Suppressor macrophage treated with lipopolysaccharide for 1 hour (primary cell): ENCODE results near the gene TRIML2.
"Not testable (repeated sequence)": the region's sequence is repeated elsewhere in the genome, so short reads cannot be mapped to it uniquely, and the experiment has no call there.

Experiments
- DNase-seq, 3 donors: peaks; one replicate each; pipeline ENCODE4 v3.0.0-alpha.2; 2020 to 2022

TRIML2 gene

DNA sequence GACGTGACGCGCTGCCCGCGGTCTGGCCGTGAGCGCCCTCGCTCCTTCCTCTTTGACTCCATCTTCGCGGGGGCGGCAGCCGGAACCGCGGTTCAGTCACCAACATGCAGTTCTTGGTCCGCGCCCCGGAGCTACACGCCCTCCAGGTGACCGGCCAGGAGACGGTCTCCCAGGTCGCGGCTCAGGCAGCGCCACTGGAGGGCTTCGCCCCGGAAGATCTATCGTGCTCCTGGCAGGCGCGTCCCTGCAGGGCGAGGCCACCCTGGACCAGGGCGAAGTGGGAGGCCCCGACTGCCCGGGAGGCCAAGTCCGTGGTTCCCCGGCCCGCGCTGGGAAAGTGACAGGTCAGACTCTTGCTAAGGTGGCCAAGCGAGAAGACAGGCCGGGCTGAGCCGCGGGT lies 2.9 kb downstream of the TRIML2 start:
- DNase-seq = no peak

DNA sequence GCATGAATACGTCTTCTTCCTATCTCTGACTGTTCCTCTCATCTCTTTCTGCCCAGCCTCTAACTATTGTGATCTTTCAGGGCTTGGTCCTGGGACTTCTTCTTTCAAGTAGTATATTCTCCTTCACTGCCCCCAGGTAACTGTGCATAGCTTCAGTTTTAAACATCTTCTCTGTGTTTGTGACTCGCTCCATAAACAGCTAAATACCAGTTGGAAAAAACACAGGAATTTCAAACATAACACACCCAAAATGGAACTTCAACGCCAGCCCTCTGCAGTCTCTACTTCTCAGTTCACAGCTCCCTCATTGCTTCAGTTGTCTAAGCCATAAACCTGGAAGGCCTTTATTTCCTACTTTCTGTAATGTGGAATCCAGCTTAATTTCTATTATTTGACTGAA lies 16.6 kb downstream of the TRIML2 start:
- DNase-seq = no peak

DNA sequence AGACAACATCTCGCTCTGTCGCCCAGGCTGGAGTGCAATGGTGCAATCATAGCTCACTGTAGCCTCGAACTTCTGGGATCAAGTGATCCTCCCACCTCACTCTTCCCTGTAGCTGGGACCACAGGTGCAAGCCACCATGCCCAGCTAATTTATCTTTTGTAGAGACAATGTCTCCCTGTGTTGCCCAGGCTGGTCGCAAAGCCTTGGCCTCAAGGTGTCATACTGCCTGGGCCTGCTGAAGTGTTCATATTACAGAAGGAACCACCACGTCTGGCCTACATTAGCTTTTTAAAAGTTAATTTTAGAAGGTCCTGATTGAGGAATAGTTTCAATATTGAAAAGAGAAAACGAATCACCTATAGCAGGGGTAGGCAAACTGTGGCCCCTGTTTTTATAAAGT lies 22.5 kb downstream of the TRIML2 start:
- no peak for DNase-seq

GRCh38 chr4:188082796-188083195 lies 26.6 kb downstream of the TRIML2 start:
- DNase-seq = no peak

- no peak for DNase-seq
Observed at GRCh38 chr4:188078116-188078515, 31.3 kb downstream of the TRIML2 start.

GRCh38 chr4:188076169-188076568 lies 33.2 kb downstream of the TRIML2 start:
- no peak for DNase-seq

GRCh38 chr4:188061083-188061482 lies 48.3 kb downstream of the TRIML2 start:
- no peak for DNase-seq

DNA sequence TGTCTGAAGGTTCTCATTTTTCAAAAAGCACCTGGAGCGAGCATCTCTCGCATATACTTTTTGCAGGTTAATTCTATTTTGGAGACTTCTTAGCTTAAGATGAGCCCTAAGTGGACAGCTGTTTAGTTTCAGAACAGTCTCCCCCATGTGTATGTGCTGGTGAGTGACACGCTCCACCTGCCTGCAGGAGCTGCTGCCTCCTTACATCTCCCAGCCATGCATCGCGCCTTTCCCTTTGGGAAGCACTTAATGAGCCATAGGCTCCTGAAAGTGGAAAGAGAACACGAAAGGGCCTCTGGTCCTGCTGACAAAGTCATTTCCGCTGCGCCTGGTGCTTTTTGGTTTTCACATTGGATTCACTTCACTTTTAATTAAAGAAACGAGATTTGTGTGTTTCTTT lies 56.1 kb downstream of the TRIML2 start:
- DNase-seq = no peak

DNA sequence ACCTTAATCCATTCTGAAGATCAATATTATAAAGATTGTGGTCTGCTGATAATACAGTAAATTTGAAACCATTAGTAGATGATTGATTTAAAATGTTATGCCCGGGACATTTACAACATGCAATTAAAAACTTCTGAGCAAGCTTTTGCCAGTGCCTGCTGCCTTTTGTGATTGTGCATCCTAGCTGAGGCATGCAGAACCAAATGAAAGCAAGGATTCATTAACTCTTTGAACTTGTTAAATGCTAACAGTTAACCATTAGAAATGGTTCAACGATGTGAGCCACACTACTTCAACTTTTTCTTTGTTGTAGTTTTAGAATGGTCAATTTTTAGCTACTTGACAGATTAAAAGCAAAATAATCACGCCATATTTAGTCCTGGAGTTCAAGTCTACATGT lies 62.7 kb downstream of the TRIML2 start:
- no peak for DNase-seq

DNA sequence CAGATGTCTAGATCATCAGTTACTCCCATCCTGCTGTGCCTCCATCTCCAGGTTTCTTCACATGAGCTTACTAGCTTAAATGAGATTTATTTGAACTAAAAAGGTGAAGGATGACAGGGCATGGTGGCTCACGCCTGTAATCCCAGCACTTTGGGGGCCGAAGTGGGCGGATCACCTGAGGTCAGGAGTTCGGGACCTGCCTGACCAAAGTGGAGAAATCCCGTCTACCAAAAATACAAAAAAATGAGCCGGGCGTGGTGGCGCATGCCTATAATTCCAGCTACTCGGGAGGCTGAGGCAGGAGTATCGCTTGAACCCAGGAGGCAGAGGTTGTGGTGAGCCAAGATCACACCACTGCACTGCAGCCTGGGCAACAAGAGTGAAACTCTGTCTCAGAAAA lies 63.9 kb downstream of the TRIML2 start:
- not testable (repeated sequence) for DNase-seq

- no peak for DNase-seq
Observed at GRCh38 chr4:188043154-188043553, 66.2 kb downstream of the TRIML2 start.

DNA sequence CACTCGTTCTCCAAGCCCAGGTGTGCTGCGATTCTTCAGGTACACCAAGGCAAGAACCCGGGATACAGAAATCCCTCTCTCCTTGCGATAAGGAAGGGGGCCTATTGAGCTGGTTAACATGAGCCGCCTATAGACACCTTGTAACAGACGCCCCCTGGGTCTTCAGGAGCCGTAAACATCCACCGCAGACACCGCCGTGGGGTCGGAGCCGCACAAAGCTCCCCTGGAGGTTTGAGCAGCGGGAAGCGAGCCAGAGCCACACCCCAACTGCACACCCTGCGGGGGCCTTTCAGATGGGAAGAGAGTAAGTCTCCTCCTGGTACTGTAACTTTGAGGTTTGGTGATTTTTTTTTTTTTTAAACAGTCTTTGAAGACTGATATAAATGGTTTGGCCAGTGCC lies 67.2 kb downstream of the TRIML2 start:
- no peak for DNase-seq

GRCh38 chr4:188041721-188042120 lies 67.7 kb downstream of the TRIML2 start:
- no peak for DNase-seq
